B cell (primary cell): ENCODE data around the gene TTF2. TPM values are rescaled to one million over a fixed set of nuclear protein-coding genes. Genes with fewer than 3 reads are reported as not detected.

Source experiments
- ATAC-seq: fragments of 200-7000 bp; cut with Tn5 transposase; one replicate; pipeline ENCODE4 v1.10.0; 2021; ENCODE audit warnings: low read depth, mild to moderate bottlenecking, moderate number of reproducible peaks, moderate library complexity
- CTCF ChIA-PET: fragments of 350-600 bp; sonication (Branson Sonifier 250); formaldehyde crosslinking; loops from one replicate; lab custom pipeline; 2021; ENCODE audit warnings: antibody characterized with exemption, inconsistent platforms; lab: Charles Lee
- POLR2A ChIA-PET: fragments of 350-600 bp; sonication (Branson Sonifier 250); formaldehyde crosslinking; loops from one replicate; lab custom pipeline; 2021; ENCODE audit warnings: antibody characterized with exemption; lab: Charles Lee
- DNase-seq: peaks from one replicate; pipeline ENCODE4 v3.0.0; 2013
- H2AFZ ChIP-seq: 2 replicates; pipeline ENCODE4 v1.6.1; 2012; ENCODE audit warnings: mild to moderate bottlenecking, low read depth, low read length; ENCODE audit not compliant: insufficient read depth, poor library complexity, severe bottlenecking
- H3K27ac ChIP-seq, 2 donors: 1 replicate in 1 of 2; 2 replicates in 1 of 2; pipeline ENCODE4 v1.5.1; 2012 to 2013; ENCODE audit warnings: low read length in 2 of 2, mild to moderate bottlenecking in 2 of 2, moderate library complexity in 1 of 2
- H3K27me3 ChIP-seq, 4 experiments: fragments of 200-600 bp in 1 of 4; sonication (generic) in 1 of 4; replicated peaks in 1 of 4; 1 replicate in 2 of 4; 2 replicates in 2 of 4; pipeline versions ENCODE4 v1.6.1 to v1.7.0; 2013 to 2016; ENCODE audit warnings: low read length in 3 of 4, mild to moderate bottlenecking in 2 of 4, mixed read lengths in 1 of 4, moderate library complexity in 1 of 4; ENCODE audit not compliant: insufficient read depth in 4 of 4, control insufficient read depth in 3 of 4; ENCODE audit errors: control extremely low read depth in 1 of 4
- H3K36me3 ChIP-seq, 2 experiments: replicated peaks in 1 of 2; 1 replicate in 1 of 2; 2 replicates in 1 of 2; pipeline versions ENCODE4 v1.6.1 to v1.7.1; 2013; ENCODE audit warnings: low read length in 1 of 2; ENCODE audit not compliant: insufficient read depth in 2 of 2, control insufficient read depth in 1 of 2; ENCODE audit errors: control extremely low read depth in 1 of 2, extremely low read depth in 1 of 2
- H3K4me1 ChIP-seq, 2 donors: fragments of 200-600 bp in 1 of 2; sonication (generic) in 1 of 2; 1 replicate in 1 of 2; 2 replicates in 1 of 2; pipeline versions ENCODE4 v1.5.1 to v1.6.1; 2013 to 2017; ENCODE audit warnings: low read length in 2 of 2; ENCODE audit not compliant: control insufficient read depth in 2 of 2, insufficient read depth in 2 of 2
- H3K4me2 ChIP-seq: replicated peaks from 2 replicates; pipeline ENCODE3; 2012; ENCODE audit warnings: mild to moderate bottlenecking, low read depth, low read length; ENCODE audit not compliant: poor library complexity, severe bottlenecking
- H3K4me3 ChIP-seq, 5 experiments: fragments of 200-600 bp in 1 of 5; sonication (generic) in 1 of 5; 1 replicate in 3 of 5; 2 replicates in 2 of 5; pipeline versions ENCODE4 v1.5.1 to v1.7.0; 2011 to 2016; ENCODE audit warnings: low read length in 4 of 5, mild to moderate bottlenecking in 4 of 5, low read depth in 2 of 5, control low read depth in 1 of 5, moderate library complexity in 1 of 5; ENCODE audit not compliant: insufficient read depth in 1 of 5; ENCODE audit errors: control extremely low read depth in 1 of 5, extremely low read depth in 1 of 5
- H3K79me2 ChIP-seq: fragments of 200-600 bp; sonication (generic); one replicate; pipeline ENCODE4 v1.6.0; 2016; ENCODE audit warnings: low read length; ENCODE audit not compliant: control insufficient read depth, insufficient read depth
- H3K9ac ChIP-seq: fragments of 200-600 bp; sonication (generic); 2 replicates; pipeline ENCODE4 v1.6.1; 2017; ENCODE audit warnings: mild to moderate bottlenecking, low read length, moderate library complexity
- H3K9me3 ChIP-seq, 3 donors: one replicate each; pipeline versions ENCODE4 v1.6.1 to v1.7.1; 2013; ENCODE audit warnings: low read length in 2 of 3; ENCODE audit not compliant: control insufficient read depth in 2 of 3, insufficient read depth in 1 of 3; ENCODE audit errors: control extremely low read depth in 1 of 3
- H4K20me1 ChIP-seq: 2 replicates; pipeline ENCODE4 v1.6.0; 2012; ENCODE audit warnings: mild to moderate bottlenecking, low read length; ENCODE audit not compliant: insufficient read depth, control insufficient read depth, poor library complexity, severe bottlenecking
- H3K27ac Mint-ChIP-seq: one replicate; pipeline ENCODE4 v1.8.0; 2021; ENCODE audit warnings: mixed read lengths
- H3K27me3 Mint-ChIP-seq: one replicate; pipeline ENCODE4 v1.8.0; 2021; ENCODE audit warnings: mixed read lengths
- H3K4me1 Mint-ChIP-seq: one replicate; pipeline ENCODE4 v1.8.0; 2021; ENCODE audit warnings: mixed read lengths
- H3K4me3 Mint-ChIP-seq: one replicate; pipeline ENCODE4 v1.8.0; 2021; ENCODE audit warnings: mixed read lengths
- H3K9me3 Mint-ChIP-seq: one replicate; pipeline ENCODE4 v1.8.0; 2022; ENCODE audit warnings: mixed read lengths; ENCODE audit not compliant: insufficient read depth
- CTCF ChIP-seq: fragments of 200-600 bp; IDR thresholded peaks from one replicate; pipeline ENCODE4 v1.8.0; 2022; ENCODE audit warnings: antibody characterized with exemption, mild to moderate bottlenecking
- EZH2 ChIP-seq: IDR thresholded peaks from 2 replicates; pipeline ENCODE4 v1.6.1; 2012; ENCODE audit warnings: borderline replicate concordance, low read depth, mild to moderate bottlenecking, moderate library complexity, low read length; ENCODE audit not compliant: insufficient read depth, poor library complexity, severe bottlenecking
- WGBS: methylation state at CpG from one replicate; pipeline ENCODE4 v1.1.5; 2013; ENCODE audit warnings: missing lambda C conversion rate; ENCODE audit not compliant: insufficient coverage; 5-methylcytosine and 5-hydroxymethylcytosine counted together
- intact Hi-C: fragments of 100-400 bp; cut with micrococcal nuclease; formaldehyde crosslinking; loops from one replicate; pipeline ENCODE4 v1.10.0; 2022
- polyA plus RNA-seq: library from polyadenylated mRNA; depleted of rRNA; stranded (reverse); fragments of >200 nt; gene quantifications from 2 replicates; pipeline ENCODE4 v1.2.3, GENCODE V29; 2012
- total RNA-seq, 2 donors: library from RNA; stranded (reverse); fragments of 120-200 nt in 1 of 2; gene quantifications; 1 replicate in 1 of 2; 2 replicates in 1 of 2; pipeline versions ENCODE4 v1.2.3 to v1.2.4, GENCODE V29; 2013 to 2022

TTF2 gene
- total and polyA plus RNA-seq, 2 donors (not counting 1 experiment from before 2014, with no cell fraction given): 11.3 to 28.9 TPM

GRCh38 chr1:117017648-117018047 lies 42.5 kb upstream of the TTF2 start:
- CTCF ChIA-PET: interaction anchor here (0.9 kb wide), 1 partner anchor 11 kb away, joined by 3 read pairs; no protein-coding TSS in a partner anchor
- Mint-ChIP-seq H3K27me3 (no peaks in the 10 kb centered on the region), H3K4me3 (no peak overlapping the region), H3K4me1 (peaks cover 2% of the 10 kb centered on the region), H3K27ac (no peak overlapping the region), H3K9me3 (no peaks in the 10 kb centered on the region)
- H3K9ac ChIP-seq: no peak overlapping the region
- H3K27ac ChIP-seq: no peak overlapping the region
- H3K79me2 ChIP-seq: no peaks in the 10 kb centered on the region
- H3K27me3 ChIP-seq: no peaks in the 10 kb centered on the region
- no peak overlapping the region for H2AFZ ChIP-seq
- 22% methylated on average over 3 of the region's 3 CpGs for WGBS
- intact Hi-C loops: no loop called here
- DNase-seq (no peak), ATAC-seq (no peak)
- no peaks in the 10 kb centered on the region for H4K20me1 ChIP-seq
- no peak overlapping the region for H3K4me2 ChIP-seq
- H3K4me1 ChIP-seq: no peaks in the 10 kb centered on the region
- POLR2A ChIA-PET: no interaction called here
- H3K4me3 ChIP-seq: no peak overlapping the region
- TF ChIP-seq EZH2: no peak
- no peak for TF ChIP-seq CTCF
- H3K9me3 ChIP-seq: no peaks in the 10 kb centered on the region
- H3K36me3 ChIP-seq: no peaks in the 10 kb centered on the region

- Histone ChIP-seq H3K27me3 (no peaks in the 10 kb centered on the region), H4K20me1 (no peaks in the 10 kb centered on the region), H3K36me3 (no peaks in the 10 kb centered on the region), H3K9ac (no peak overlapping the region), H3K4me2 (no peak overlapping the region), H3K9me3 (no peaks in the 10 kb centered on the region), H3K27ac (no peak overlapping the region), H2AFZ (no peak overlapping the region), H3K79me2 (no peaks in the 10 kb centered on the region), H3K4me1 (no peaks in the 10 kb centered on the region), H3K4me3 (no peak overlapping the region)
- no peak overlapping the region for H3K4me3 Mint-ChIP-seq
- no peaks in the 10 kb centered on the region for H3K9me3 Mint-ChIP-seq
- POLR2A ChIA-PET: no interaction called here
- no CpG with 5 or more reads among the region's 1 CpG for whole genome bisulfite sequencing
- ATAC-seq (no peak), DNase-seq (no peak)
- TF ChIP-seq CTCF (no peak), EZH2 (no peak)
- intact Hi-C loops: no loop called here
- no peaks in the 10 kb centered on the region for H3K27me3 Mint-ChIP-seq
- H3K27ac Mint-ChIP-seq: no peak overlapping the region
- peaks cover 2% of the 10 kb centered on the region for H3K4me1 Mint-ChIP-seq
- CTCF ChIA-PET: no interaction called here
Observed at GRCh38 chr1:117020526-117021156, 39.5 kb upstream of the TTF2 start.
